GM23338 (cell line): Measurements from ENCODE around the gene CLDN22.
"Not testable (repeated sequence)": the region's sequence is repeated elsewhere in the genome, so short reads cannot be mapped to it uniquely, and the experiment has no call there.

ENCODE experiments used
- CREB1 ChIP-seq: fragments of 250-450 bp; sonication (Bioruptor Pico); IDR thresholded peaks from 2 replicates; pipeline ENCODE4 v1.5.0; 2020; ENCODE audit warnings: low read depth, mild to moderate bottlenecking, moderate library complexity
- CTCF ChIP-seq, 2 experiments: fragments of 200-600 bp in 1 of 2; sonication (generic) in 1 of 2; conservative IDR thresholded peaks; 2 replicates each; pipeline versions ENCODE4 v1.5.1 to v1.6.1; 2016 to 2017; ENCODE audit warnings: antibody characterized with exemption in 2 of 2, low read depth in 2 of 2, mild to moderate bottlenecking in 2 of 2, moderate library complexity in 1 of 2
- ETS1 ChIP-seq: IDR thresholded peaks from 2 replicates; pipeline ENCODE4 v1.6.1; 2016; ENCODE audit warnings: antibody characterized with exemption
- EZH2 ChIP-seq: fragments of 200-600 bp; sonication (generic); IDR thresholded peaks from one replicate; pipeline ENCODE4 v1.8.0; 2017; ENCODE audit warnings: antibody characterized with exemption, mild to moderate bottlenecking, low read depth; ENCODE audit not compliant: unreplicated experiment
- EZH2phosphoT487 ChIP-seq: fragments of 200-600 bp; sonication (generic); IDR thresholded peaks from one replicate; pipeline ENCODE4 v1.8.1; 2018; ENCODE audit warnings: antibody characterized with exemption; ENCODE audit not compliant: unreplicated experiment
- JUNB ChIP-seq: IDR thresholded peaks from one replicate; pipeline ENCODE4 v1.6.1; 2016; ENCODE audit warnings: antibody characterized with exemption; ENCODE audit not compliant: unreplicated experiment
- NANOG ChIP-seq: IDR thresholded peaks from 2 replicates; pipeline ENCODE4 v1.6.1; 2016; ENCODE audit warnings: antibody characterized with exemption, borderline replicate concordance
- POLR2AphosphoS5 ChIP-seq: IDR thresholded peaks from 2 replicates; pipeline ENCODE4 v1.6.1; 2016; ENCODE audit warnings: antibody characterized with exemption, low read depth
- STAT1 ChIP-seq: IDR thresholded peaks from one replicate; pipeline ENCODE4 v1.6.1; 2016; ENCODE audit warnings: antibody characterized with exemption; ENCODE audit not compliant: unreplicated experiment
- ZNF114 ChIP-seq: fragments of 250-450 bp; sonication (Bioruptor Pico); IDR thresholded peaks from 2 replicates; pipeline ENCODE4 v1.5.0; 2020; ENCODE audit warnings: mild to moderate bottlenecking, moderate library complexity
- ZNF331 ChIP-seq: fragments of 250-450 bp; sonication (Bioruptor Pico); IDR thresholded peaks from 2 replicates; pipeline ENCODE4 v1.5.0; 2020; ENCODE audit warnings: low read depth, mild to moderate bottlenecking, moderate library complexity
- TF ChIP-seq, protein P1 (sequence below): IDR thresholded peaks from one replicate; pipeline ENCODE4 v1.6.1; 2018; ENCODE audit warnings: antibody characterized with exemption; ENCODE audit not compliant: unreplicated experiment

DNA sequence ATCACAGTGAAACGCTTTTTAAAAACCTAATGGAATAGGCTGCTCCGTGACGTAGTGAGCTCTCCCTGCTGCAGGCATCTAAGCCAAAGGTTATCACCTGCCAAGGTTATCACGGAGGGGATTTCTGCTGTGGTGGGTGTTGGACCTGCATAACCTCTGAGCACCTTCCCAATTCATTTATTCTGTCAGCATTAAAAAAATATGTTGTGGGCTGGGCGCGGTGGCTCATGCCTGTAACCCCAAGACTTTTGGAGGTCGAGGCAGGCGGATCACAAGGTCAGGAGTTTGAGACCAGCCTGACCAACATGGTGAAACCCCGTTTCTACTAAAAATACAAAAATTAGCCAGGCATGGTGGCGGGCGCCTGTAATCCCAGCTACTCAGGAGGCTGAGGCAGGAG lies 4.0 kb upstream of the CLDN22 start:
- TF ChIP-seq POLR2AphosphoS5; ZNF331 (CRISPR knock-in tag); EZH2phosphoT487; CTCF (conservative IDR thresholded peaks at IDR 0.05; ENCODE audit: low read depth in 2 of 2); EZH2; CREB1; ZNF114; JUNB; STAT1; NANOG; ETS1: not testable (repeated sequence)
- TF ChIP-seq, protein P1, sequence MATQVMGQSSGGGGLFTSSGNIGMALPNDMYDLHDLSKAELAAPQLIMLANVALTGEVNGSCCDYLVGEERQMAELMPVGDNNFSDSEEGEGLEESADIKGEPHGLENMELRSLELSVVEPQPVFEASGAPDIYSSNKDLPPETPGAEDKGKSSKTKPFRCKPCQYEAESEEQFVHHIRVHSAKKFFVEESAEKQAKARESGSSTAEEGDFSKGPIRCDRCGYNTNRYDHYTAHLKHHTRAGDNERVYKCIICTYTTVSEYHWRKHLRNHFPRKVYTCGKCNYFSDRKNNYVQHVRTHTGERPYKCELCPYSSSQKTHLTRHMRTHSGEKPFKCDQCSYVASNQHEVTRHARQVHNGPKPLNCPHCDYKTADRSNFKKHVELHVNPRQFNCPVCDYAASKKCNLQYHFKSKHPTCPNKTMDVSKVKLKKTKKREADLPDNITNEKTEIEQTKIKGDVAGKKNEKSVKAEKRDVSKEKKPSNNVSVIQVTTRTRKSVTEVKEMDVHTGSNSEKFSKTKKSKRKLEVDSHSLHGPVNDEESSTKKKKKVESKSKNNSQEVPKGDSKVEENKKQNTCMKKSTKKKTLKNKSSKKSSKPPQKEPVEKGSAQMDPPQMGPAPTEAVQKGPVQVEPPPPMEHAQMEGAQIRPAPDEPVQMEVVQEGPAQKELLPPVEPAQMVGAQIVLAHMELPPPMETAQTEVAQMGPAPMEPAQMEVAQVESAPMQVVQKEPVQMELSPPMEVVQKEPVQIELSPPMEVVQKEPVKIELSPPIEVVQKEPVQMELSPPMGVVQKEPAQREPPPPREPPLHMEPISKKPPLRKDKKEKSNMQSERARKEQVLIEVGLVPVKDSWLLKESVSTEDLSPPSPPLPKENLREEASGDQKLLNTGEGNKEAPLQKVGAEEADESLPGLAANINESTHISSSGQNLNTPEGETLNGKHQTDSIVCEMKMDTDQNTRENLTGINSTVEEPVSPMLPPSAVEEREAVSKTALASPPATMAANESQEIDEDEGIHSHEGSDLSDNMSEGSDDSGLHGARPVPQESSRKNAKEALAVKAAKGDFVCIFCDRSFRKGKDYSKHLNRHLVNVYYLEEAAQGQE: not testable (repeated sequence)
